ENCODE measurements around the gene SESN2. TPM values are rescaled to one million over a fixed set of nuclear protein-coding genes. Genes with fewer than 3 reads are reported as not detected.
A peak's percentile ranks its signal among the peaks of the same experiment; 100 is the strongest.

SESN2 gene
- total and polyA plus RNA-seq, 2 donors (not counting 1 experiment from before 2014, with no cell fraction given): 4.5 to 5.4 TPM

DNA sequence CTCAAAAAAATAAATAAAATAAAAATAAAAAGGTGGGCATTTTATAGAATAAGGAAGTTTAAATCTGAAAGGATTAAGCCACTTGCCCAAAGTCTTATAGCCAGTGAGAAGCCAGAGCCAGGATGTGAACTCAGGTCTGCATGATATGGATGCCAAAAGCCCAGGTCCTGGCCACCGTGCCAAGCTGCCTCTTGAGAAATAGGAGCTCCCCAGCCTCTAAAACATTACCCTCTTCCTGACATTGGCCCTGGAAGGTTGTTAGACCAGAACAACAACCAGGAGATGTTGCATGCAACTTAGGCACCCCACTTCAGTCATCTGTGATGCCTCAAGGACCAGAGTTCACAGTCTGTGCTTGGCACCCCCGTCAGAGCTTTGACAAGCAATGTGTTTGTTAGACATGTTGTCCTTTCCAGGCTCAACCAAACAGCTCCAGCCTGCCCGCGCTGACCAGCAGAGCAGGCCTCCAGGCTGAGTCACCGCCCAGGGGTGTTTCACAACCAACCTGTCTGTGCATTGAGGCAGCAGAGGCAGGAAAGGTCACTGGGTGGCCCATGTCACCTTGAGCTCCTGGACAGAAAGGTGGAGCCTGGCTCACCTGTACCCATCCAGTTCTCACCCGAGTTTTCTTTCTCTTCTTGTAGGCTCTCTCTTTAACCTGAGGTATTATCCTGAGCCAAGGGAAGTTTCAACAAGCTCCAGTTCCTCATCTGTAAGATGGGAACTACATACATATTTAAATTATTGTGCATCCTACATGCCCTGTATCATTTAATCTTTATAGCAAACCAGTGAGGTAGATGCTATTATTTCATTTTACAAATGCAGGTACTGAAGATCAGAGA lies 54.6 kb downstream of the SESN2 start:
- intact Hi-C loops (cut with micrococcal nuclease): no loop called here
- Histone ChIP-seq H3K4me2 (replicated peaks; ENCODE audit: low read depth, low read length, poor library complexity, severe bottlenecking) (no peak overlapping the region), H2AFZ (ENCODE audit: insufficient read depth, low read depth, low read length, poor library complexity, severe bottlenecking) (no peak overlapping the region)

More for the DNA sequence above, 54.6 kb downstream of the SESN2 start:
- H3K27me3 Mint-ChIP-seq: no peaks in the 10 kb centered on the region
- H3K9ac ChIP-seq (ENCODE audit: low read length): no peak overlapping the region
- H3K4me1 ChIP-seq (ENCODE audit: control insufficient read depth in 2 of 2, insufficient read depth in 2 of 2, low read length in 2 of 2): no peaks in the 10 kb centered on the region
- ATAC-seq (ENCODE audit: low read depth) (no peak), DNase-seq (no peak)
- H3K27ac ChIP-seq (ENCODE audit: low read length in 2 of 2): no peak overlapping the region
- peak overlapping the region; percentile 60 for H3K27ac Mint-ChIP-seq
- H3K4me3 ChIP-seq (ENCODE audit: control extremely low read depth in 1 of 5, extremely low read depth in 1 of 5, insufficient read depth in 1 of 5, low read depth in 2 of 5, low read length in 4 of 5): no peak overlapping the region
- H3K9me3 Mint-ChIP-seq (ENCODE audit: insufficient read depth): no peaks in the 10 kb centered on the region
- no peaks in the 10 kb centered on the region for H3K27me3 ChIP-seq (replicated peaks in 1 of 4; ENCODE audit: control extremely low read depth in 1 of 4, control insufficient read depth in 3 of 4, insufficient read depth in 4 of 4, low read length in 3 of 4)
- CTCF ChIA-PET: interaction anchor here (1.3 kb wide), 1 partner anchor 46 kb away, joined by 5 read pairs; no protein-coding TSS in a partner anchor
- 92% methylated on average over 6 of the region's 6 CpGs for WGBS (ENCODE audit: insufficient coverage)
- POLR2A ChIA-PET: interaction anchor here (0.5 kb wide), 1 partner anchor 16 kb away, joined by 4 read pairs; no protein-coding TSS in a partner anchor
- peaks cover 0 to under 1% (median 0%) of the 10 kb centered on the region in 3 donors for H3K9me3 ChIP-seq (ENCODE audit: control extremely low read depth in 1 of 3, control insufficient read depth in 2 of 3, insufficient read depth in 1 of 3, low read length in 2 of 3)
- TF ChIP-seq, protein P1, sequence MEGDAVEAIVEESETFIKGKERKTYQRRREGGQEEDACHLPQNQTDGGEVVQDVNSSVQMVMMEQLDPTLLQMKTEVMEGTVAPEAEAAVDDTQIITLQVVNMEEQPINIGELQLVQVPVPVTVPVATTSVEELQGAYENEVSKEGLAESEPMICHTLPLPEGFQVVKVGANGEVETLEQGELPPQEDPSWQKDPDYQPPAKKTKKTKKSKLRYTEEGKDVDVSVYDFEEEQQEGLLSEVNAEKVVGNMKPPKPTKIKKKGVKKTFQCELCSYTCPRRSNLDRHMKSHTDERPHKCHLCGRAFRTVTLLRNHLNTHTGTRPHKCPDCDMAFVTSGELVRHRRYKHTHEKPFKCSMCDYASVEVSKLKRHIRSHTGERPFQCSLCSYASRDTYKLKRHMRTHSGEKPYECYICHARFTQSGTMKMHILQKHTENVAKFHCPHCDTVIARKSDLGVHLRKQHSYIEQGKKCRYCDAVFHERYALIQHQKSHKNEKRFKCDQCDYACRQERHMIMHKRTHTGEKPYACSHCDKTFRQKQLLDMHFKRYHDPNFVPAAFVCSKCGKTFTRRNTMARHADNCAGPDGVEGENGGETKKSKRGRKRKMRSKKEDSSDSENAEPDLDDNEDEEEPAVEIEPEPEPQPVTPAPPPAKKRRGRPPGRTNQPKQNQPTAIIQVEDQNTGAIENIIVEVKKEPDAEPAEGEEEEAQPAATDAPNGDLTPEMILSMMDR (IDR thresholded peaks at IDR 0.05): no peak
- TF ChIP-seq EZH2 (IDR thresholded peaks at IDR 0.05; ENCODE audit: borderline replicate concordance, insufficient read depth, low read depth, low read length, poor library complexity, severe bottlenecking): no peak
- no peaks in the 10 kb centered on the region for H3K4me1 Mint-ChIP-seq
- no peak overlapping the region for H3K4me3 Mint-ChIP-seq
- no peaks in the 10 kb centered on the region for H4K20me1 ChIP-seq (ENCODE audit: control insufficient read depth, insufficient read depth, low read length, poor library complexity, severe bottlenecking)
- H3K79me2 ChIP-seq (ENCODE audit: control insufficient read depth, insufficient read depth, low read length): no peaks in the 10 kb centered on the region
- H3K36me3 ChIP-seq (replicated peaks in 1 of 2; ENCODE audit: control extremely low read depth in 1 of 2, control insufficient read depth in 1 of 2, extremely low read depth in 1 of 2, insufficient read depth in 2 of 2, low read length in 1 of 2): no peaks in the 10 kb centered on the region
